ENCODE results near the gene TMEFF2.
"Not testable (repeated sequence)": the region's sequence is repeated elsewhere in the genome, so short reads cannot be mapped to it uniquely, and the experiment has no call there.

Gene TMEFF2

GRCh38 chr2:192091476-192091875 lies 103.3 kb downstream of the TMEFF2 start:
- POLR2A ChIA-PET, result no interaction called here
- no peak overlapping the region for H3K4me3 ChIP-seq (ENCODE audit: low read depth, low read length)
- TF ChIP-seq, protein P1, sequence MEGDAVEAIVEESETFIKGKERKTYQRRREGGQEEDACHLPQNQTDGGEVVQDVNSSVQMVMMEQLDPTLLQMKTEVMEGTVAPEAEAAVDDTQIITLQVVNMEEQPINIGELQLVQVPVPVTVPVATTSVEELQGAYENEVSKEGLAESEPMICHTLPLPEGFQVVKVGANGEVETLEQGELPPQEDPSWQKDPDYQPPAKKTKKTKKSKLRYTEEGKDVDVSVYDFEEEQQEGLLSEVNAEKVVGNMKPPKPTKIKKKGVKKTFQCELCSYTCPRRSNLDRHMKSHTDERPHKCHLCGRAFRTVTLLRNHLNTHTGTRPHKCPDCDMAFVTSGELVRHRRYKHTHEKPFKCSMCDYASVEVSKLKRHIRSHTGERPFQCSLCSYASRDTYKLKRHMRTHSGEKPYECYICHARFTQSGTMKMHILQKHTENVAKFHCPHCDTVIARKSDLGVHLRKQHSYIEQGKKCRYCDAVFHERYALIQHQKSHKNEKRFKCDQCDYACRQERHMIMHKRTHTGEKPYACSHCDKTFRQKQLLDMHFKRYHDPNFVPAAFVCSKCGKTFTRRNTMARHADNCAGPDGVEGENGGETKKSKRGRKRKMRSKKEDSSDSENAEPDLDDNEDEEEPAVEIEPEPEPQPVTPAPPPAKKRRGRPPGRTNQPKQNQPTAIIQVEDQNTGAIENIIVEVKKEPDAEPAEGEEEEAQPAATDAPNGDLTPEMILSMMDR (IDR thresholded peaks at IDR 0.05; ENCODE audit: insufficient read depth, low read length, missing control alignments), result no peak
- CTCF ChIA-PET, result interaction anchor here (0.7 kb wide), 1 partner anchor 10 kb away, joined by 5 read pairs; no protein-coding TSS in a partner anchor
- DNase-seq (ENCODE audit: low read depth, low spot score), result no peak

GRCh38 chr2:192090911-192091310 lies 103.8 kb downstream of the TMEFF2 start:
- TF ChIP-seq, protein P1 (IDR thresholded peaks at IDR 0.05; ENCODE audit: insufficient read depth, low read length, missing control alignments), result no peak
- no peak overlapping the region for H3K4me3 ChIP-seq (ENCODE audit: low read depth, low read length)
- CTCF ChIA-PET, result interaction anchor here (0.7 kb wide), 1 partner anchor 10 kb away, joined by 5 read pairs; no protein-coding TSS in a partner anchor
- DNase-seq (ENCODE audit: low read depth, low spot score), result no peak
- POLR2A ChIA-PET, result no interaction called here

DNA sequence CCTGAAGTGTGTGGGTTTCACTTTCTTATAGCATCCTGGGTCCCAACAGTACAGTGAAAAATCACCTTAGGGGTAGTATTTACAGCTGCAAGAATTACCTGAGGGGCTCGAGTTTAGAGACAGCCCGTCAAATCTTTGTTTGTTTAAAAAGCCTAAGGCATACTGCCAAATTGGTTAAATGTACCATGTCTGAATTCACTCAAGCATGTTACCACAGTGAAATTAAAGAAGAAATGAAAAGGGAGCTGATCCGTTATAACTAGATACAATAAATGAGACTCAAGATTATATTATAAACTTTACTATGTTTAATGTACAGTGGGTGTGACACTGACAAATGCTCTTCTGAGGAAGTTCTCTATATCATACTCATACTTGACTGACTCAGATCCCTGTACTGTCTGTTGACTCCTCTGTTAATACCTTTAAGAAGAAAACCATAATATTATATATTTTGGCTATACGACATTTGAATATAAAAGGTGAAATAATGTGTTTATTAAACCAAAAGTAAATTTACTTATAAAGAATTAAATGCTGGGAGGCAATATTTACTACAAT lies 107.3 kb downstream of the TMEFF2 start:
- ChIA-PET POLR2A (no interaction called here), CTCF (interaction anchor here (1.9 kb wide), 1 partner anchor 75 kb away, joined by 7 read pairs; no protein-coding TSS in a partner anchor)
- H3K4me3 ChIP-seq (ENCODE audit: low read depth, low read length), result no peak overlapping the region
- TF ChIP-seq, protein P1 (IDR thresholded peaks at IDR 0.05; ENCODE audit: insufficient read depth, low read length, missing control alignments), result no peak
- no peak for DNase-seq (ENCODE audit: low read depth, low spot score)

- ChIA-PET CTCF (no interaction called here), POLR2A (no interaction called here)
- TF ChIP-seq, protein P1 (IDR thresholded peaks at IDR 0.05; ENCODE audit: insufficient read depth, low read length, missing control alignments), result no peak
- DNase-seq (ENCODE audit: low read depth, low spot score), result no peak
- H3K4me3 ChIP-seq (ENCODE audit: low read depth, low read length), result no peak overlapping the region
These were observed 112.6 kb downstream of the TMEFF2 start for GRCh38 chr2:192082121-192082520.

- H3K4me3 ChIP-seq (ENCODE audit: low read depth, low read length); CTCF ChIA-PET; DNase-seq (ENCODE audit: low read depth, low spot score); POLR2A ChIA-PET: not testable (repeated sequence)
These were observed 114.6 kb downstream of the TMEFF2 start for GRCh38 chr2:192080096-192080495.

DNA sequence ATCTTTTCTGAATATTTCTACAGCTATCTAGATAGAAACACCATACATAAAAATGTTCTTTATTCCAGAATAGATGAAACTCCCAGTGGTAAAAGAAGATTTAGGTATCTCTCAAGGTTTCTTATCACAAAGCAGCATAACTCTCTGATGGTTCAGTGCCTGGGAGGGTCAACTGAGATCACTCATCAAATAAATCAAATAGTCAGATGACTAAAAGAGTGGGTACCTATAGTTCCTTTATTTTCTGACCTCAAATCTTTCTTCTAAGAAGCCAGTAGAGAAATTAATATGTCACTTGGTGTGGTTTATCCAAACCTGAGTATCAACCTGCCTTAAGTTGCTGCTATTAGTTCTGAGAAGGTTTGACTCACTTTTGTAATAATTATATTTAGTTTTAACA lies 120.9 kb downstream of the TMEFF2 start:
- DNase-seq (ENCODE audit: low read depth, low spot score), result no peak
- TF ChIP-seq, protein P1 (IDR thresholded peaks at IDR 0.05; ENCODE audit: insufficient read depth, low read length, missing control alignments), result no peak
- ChIA-PET POLR2A (no interaction called here), CTCF (no interaction called here)
- H3K4me3 ChIP-seq (ENCODE audit: low read depth, low read length), result no peak overlapping the region

DNA sequence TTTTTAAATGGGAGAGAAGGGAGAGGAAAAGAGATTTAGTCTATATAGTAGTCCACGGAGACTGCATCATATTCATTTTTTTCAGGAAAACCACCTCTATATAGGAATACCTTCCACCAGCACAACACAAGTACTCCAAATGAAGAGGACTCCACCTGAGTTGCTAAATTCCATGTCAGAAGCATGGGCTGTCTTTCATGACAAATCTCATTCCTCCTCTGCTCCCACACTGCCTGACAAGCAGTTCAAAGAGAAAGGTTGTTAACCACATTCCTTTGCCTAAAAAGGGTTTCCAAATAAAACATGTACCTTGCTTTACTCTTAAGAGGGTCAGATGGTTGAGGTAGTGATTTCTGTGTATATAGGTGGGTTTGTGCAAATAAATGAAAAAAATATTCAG lies 122.0 kb downstream of the TMEFF2 start:
- ChIA-PET POLR2A (no interaction called here), CTCF (no interaction called here)
- no peak for DNase-seq (ENCODE audit: low read depth, low spot score)
- no peak overlapping the region for H3K4me3 ChIP-seq (ENCODE audit: low read depth, low read length)
- TF ChIP-seq, protein P1 (IDR thresholded peaks at IDR 0.05; ENCODE audit: insufficient read depth, low read length, missing control alignments), result no peak
